ENCODE data around the gene C1orf159. TPM values are rescaled to one million over a fixed set of nuclear protein-coding genes. Genes with fewer than 3 reads are reported as not detected.
A peak's percentile ranks its signal among the peaks of the same experiment; 100 is the strongest.

Gene C1orf159
- total and polyA plus RNA-seq, 9 of the 15 experiments (the other 6 are each of a cell fraction or from before 2014, with no cell fraction given) = 0.28 to 54.9 (median 10.6) TPM

DNA sequence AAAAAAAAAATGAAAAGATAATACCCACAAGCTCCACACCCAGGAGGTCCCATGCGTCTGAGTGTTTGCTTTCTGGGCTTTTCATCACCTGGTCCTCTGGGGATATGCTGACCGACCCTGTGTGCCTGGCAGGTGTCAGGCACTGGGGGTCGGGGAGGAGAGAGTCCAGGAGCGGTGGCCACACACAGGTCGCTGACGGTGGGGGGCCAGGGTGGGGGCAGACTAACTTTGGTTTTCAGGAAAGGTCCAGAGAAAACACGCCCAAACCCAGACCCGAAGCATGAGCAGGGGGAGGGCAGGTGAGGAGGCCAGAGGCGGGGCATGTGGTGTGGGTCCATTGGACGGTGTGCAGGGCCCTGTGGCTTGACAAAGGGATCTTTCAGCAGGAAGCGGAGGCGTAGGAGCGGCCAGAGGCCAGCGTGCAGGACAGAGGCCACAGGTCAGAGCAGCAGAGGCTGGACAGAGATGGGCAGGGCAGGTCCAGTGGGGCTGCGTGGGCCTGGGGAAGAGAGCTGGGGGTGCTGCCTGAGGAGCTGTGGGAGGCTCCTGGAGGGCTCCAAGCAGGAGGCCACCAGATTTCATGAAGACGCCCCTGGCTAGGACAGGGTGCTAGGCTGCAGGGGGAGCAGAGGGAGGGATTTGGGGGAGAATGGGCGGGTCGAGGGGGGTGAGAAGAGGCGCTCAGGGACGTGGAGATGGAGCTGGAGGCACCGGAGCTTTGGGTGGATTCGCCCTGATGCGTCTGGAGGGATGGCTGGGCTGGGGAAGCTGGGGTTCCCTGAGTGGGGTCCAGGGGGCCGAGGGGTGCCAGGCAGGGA lies 57.6 kb downstream of the C1orf159 start (continued):
- TF ChIP-seq, protein P1, sequence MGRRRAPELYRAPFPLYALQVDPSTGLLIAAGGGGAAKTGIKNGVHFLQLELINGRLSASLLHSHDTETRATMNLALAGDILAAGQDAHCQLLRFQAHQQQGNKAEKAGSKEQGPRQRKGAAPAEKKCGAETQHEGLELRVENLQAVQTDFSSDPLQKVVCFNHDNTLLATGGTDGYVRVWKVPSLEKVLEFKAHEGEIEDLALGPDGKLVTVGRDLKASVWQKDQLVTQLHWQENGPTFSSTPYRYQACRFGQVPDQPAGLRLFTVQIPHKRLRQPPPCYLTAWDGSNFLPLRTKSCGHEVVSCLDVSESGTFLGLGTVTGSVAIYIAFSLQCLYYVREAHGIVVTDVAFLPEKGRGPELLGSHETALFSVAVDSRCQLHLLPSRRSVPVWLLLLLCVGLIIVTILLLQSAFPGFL (CRISPR knock-in tag; IDR thresholded peaks at IDR 0.05) = no peak
- TF ChIP-seq PRMT5 (CRISPR knock-in tag; IDR thresholded peaks at IDR 0.05) (no peak), CTBP1 (IDR thresholded peaks at IDR 0.05; ENCODE audit: borderline replicate concordance) (peak; percentile 62), OTX1 (CRISPR knock-in tag; IDR thresholded peaks at IDR 0.05) (0 out of 2 replicates have a peak, but pooled peaks have one; percentile 41), RCOR1 (IDR thresholded peaks at IDR 0.05; ENCODE audit: borderline replicate concordance in 1 of 2, low read depth in 2 of 2, low read length in 2 of 2) (peak in 1 of 2 experiments; percentile 70; a peak in 1 of 4 replicates), EGR1 (conservative IDR thresholded peaks at IDR 0.05) (peak; percentile 95), BACH1 (tag; IDR thresholded peaks at IDR 0.05) (no peak)
- TF ChIP-seq, protein P2, sequence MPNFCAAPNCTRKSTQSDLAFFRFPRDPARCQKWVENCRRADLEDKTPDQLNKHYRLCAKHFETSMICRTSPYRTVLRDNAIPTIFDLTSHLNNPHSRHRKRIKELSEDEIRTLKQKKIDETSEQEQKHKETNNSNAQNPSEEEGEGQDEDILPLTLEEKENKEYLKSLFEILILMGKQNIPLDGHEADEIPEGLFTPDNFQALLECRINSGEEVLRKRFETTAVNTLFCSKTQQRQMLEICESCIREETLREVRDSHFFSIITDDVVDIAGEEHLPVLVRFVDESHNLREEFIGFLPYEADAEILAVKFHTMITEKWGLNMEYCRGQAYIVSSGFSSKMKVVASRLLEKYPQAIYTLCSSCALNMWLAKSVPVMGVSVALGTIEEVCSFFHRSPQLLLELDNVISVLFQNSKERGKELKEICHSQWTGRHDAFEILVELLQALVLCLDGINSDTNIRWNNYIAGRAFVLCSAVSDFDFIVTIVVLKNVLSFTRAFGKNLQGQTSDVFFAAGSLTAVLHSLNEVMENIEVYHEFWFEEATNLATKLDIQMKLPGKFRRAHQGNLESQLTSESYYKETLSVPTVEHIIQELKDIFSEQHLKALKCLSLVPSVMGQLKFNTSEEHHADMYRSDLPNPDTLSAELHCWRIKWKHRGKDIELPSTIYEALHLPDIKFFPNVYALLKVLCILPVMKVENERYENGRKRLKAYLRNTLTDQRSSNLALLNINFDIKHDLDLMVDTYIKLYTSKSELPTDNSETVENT (CRISPR knock-in tag; IDR thresholded peaks at IDR 0.05) = peak; percentile 52; the same call in 1 of the 2 replicates
- TF ChIP-seq, protein P3, sequence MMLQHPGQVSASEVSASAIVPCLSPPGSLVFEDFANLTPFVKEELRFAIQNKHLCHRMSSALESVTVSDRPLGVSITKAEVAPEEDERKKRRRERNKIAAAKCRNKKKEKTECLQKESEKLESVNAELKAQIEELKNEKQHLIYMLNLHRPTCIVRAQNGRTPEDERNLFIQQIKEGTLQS (IDR thresholded peaks at IDR 0.05) = peak; percentile 20; the same call in 1 of the 2 replicates
- TF ChIP-seq, protein P3 (CRISPR knock-in tag; conservative IDR thresholded peaks at IDR 0.05) = no peak
